ENCODE data around the gene ETS1. TPM values are rescaled to one million over a fixed set of nuclear protein-coding genes. Genes with fewer than 3 reads are reported as not detected.

Gene ETS1
- total RNA-seq, 1 experiment from 2014 or later: 29.9 TPM

DNA sequence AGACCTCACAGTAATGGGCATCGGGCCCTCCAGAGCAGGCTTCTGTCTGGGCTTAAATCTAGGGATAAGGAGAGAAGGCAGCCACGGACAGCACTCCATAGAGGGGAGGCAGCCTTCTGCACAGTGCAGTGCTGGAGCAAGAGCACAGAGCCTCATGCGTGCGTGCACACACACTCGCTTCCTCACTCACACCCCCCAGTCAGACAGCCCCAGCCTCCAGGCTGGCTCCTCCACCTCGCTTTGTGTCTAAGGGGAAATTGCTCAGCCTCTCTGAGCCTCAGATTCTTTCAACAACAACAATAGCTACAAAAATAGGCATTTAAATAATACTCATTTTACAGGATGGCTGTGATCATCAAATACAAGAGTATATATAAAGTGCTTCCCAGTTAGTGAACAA, 26.7 kb upstream of the ETS1 start:
- H3K18ac ChIP-seq (ENCODE audit: insufficient read length, low read depth, low read length): no peak overlapping the region
- H3K27ac ChIP-seq (ENCODE audit: insufficient read length, low read depth, low read length): no peak overlapping the region
- no peaks in the 10 kb centered on the region for H3K79me2 ChIP-seq (ENCODE audit: insufficient read depth, low read length)
- H2BK120ac ChIP-seq (ENCODE audit: low read depth, low read length, poor library complexity, severe bottlenecking): no peak overlapping the region
- H3K4me1 Mint-ChIP-seq: peaks cover 29 to 36% of the 10 kb centered on the region in 2 experiments
- H3K9me3 Mint-ChIP-seq: no peaks in the 10 kb centered on the region
- H3K27me3 Mint-ChIP-seq (ENCODE audit: low read depth): peaks cover 58% of the 10 kb centered on the region
- no peak overlapping the region for H3K4me2 ChIP-seq (ENCODE audit: insufficient read depth, insufficient read length, low read length)
- H4K20me1 ChIP-seq (ENCODE audit: control insufficient read depth, insufficient read depth, insufficient read length): no peaks in the 10 kb centered on the region
- no peak overlapping the region for H3K23ac ChIP-seq (ENCODE audit: insufficient read length, low read depth, low read length)
- no peaks in the 10 kb centered on the region; a peak in 1 of 7 replicates for H3K36me3 Mint-ChIP-seq (ENCODE audit: insufficient read depth in 1 of 3, low read depth in 3 of 3)
- H3K4ac ChIP-seq (ENCODE audit: low read depth, low read length): no peak overlapping the region
- no peak overlapping the region for H3T11ph ChIP-seq (ENCODE audit: low read length)
- H3K23me2 ChIP-seq (ENCODE audit: insufficient read length, low read depth, low read length, poor library complexity, severe bottlenecking): no peaks in the 10 kb centered on the region
- H2AFZ ChIP-seq (ENCODE audit: low read length): no peak overlapping the region
- H3K9ac ChIP-seq (ENCODE audit: extremely low read depth, insufficient read length, low read length): no peak overlapping the region
- H2BK20ac ChIP-seq (ENCODE audit: low read depth, low read length, poor library complexity, severe bottlenecking): no peak overlapping the region
- H3K79me1 ChIP-seq (ENCODE audit: insufficient read depth, low read depth, low read length, poor library complexity, severe bottlenecking): no peaks in the 10 kb centered on the region
- H4K8ac ChIP-seq (replicated peaks; ENCODE audit: insufficient read length, low read depth, low read length): no peak overlapping the region
- H2BK15ac ChIP-seq (ENCODE audit: low read depth, low read length): no peak overlapping the region
- H3K9me3 ChIP-seq (ENCODE audit: control insufficient read depth, low read depth, low read length): no peaks in the 10 kb centered on the region
- no peak overlapping the region for H2BK12ac ChIP-seq (ENCODE audit: insufficient read length, low read depth, low read length)
- H3K4me1 ChIP-seq (ENCODE audit: insufficient read depth, low read length): peaks cover 4% of the 10 kb centered on the region; the same call in 1 of the 2 replicates
- no peak overlapping the region for H4K5ac ChIP-seq (ENCODE audit: insufficient read length, low read depth, low read length)
- no peak overlapping the region for H2BK5ac ChIP-seq (ENCODE audit: insufficient read length, low read length)
- no peak for TF ChIP-seq CTCF (conservative IDR thresholded peaks at IDR 0.05)
- H3K4me3 Mint-ChIP-seq: no peak overlapping the region
- no peak overlapping the region for H3K27ac Mint-ChIP-seq
- no peak overlapping the region for H3K56ac ChIP-seq (ENCODE audit: insufficient read length, low read depth, low read length)
- H3K27me3 ChIP-seq (ENCODE audit: insufficient read depth, low read length): no peaks in the 10 kb centered on the region; the same call in 1 of the 2 replicates
- no peak overlapping the region for H2AK5ac ChIP-seq (ENCODE audit: insufficient read length, low read length)
- DNase-seq: no peak
- no peak overlapping the region for H3K14ac ChIP-seq (ENCODE audit: insufficient read depth, low read length)
- no peak overlapping the region for H4K91ac ChIP-seq (ENCODE audit: insufficient read length, low read depth, low read length)
- no CpG with 5 or more reads among the region's 6 CpGs for WGBS (ENCODE audit: extremely low coverage, insufficient read length, low lambda C conversion rate)

All from H9 (cell line).